NCI-H128 (cell line): Measurements from ENCODE around the gene TMEM181.
A peak's percentile ranks its signal among the peaks of the same experiment; 100 is the strongest.
"Not testable (repeated sequence)": the region's sequence is repeated elsewhere in the genome, so short reads cannot be mapped to it uniquely, and the experiment has no call there.

Source experiments
- DNase-seq: peaks from one replicate; lab custom pipeline; 2025; ENCODE audit not compliant: unreplicated experiment; lab: John Stamatoyannopoulos, UW

Gene TMEM181

GRCh38 chr6:158635427-158636073 is 75.7 kb downstream of the TMEM181 start:
- no peak for DNase-seq

GRCh38 chr6:158636778-158637177 is 76.9 kb downstream of the TMEM181 start:
- no peak for DNase-seq

GRCh38 chr6:158638324-158638854 is 78.5 kb downstream of the TMEM181 start:
- DNase-seq, result no peak

GRCh38 chr6:158639056-158639455 is 79.2 kb downstream of the TMEM181 start:
- no peak for DNase-seq

- no peak for DNase-seq
Observed at GRCh38 chr6:158640519-158640918, 80.6 kb downstream of the TMEM181 start.

GRCh38 chr6:158642097-158642601 is 82.3 kb downstream of the TMEM181 start:
- no peak for DNase-seq

GRCh38 chr6:158643836-158644230 is 83.9 kb downstream of the TMEM181 start:
- no peak for DNase-seq

- peak; percentile 89 for DNase-seq
Observed at GRCh38 chr6:158644231-158645063, 84.6 kb downstream of the TMEM181 start, which contains the start of gene DYNLT1. TSS of gene DYNLT1 (minus strand) at chr6:158644743. CDS start at chr6:158644708, 35 bp downstream.

- DNase-seq, result no peak
Observed at GRCh38 chr6:158645064-158646022, 85.5 kb downstream of the TMEM181 start.

- no peak for DNase-seq
Observed at GRCh38 chr6:158646023-158646910, 86.4 kb downstream of the TMEM181 start.

GRCh38 chr6:158647501-158647900 is 87.6 kb downstream of the TMEM181 start:
- no peak for DNase-seq

GRCh38 chr6:158648682-158649131 is 88.8 kb downstream of the TMEM181 start:
- DNase-seq, result no peak

GRCh38 chr6:158649289-158650143 is 89.6 kb downstream of the TMEM181 start, which contains the start of gene SYTL3:
TSS of gene SYTL3 (plus strand) at chr6:158650054. CDS start at chr6:158663269, 13,215 bp downstream.
- no peak for DNase-seq

GRCh38 chr6:158651981-158652737 is 92.3 kb downstream of the TMEM181 start:
- not testable (repeated sequence) for DNase-seq

- no peak for DNase-seq
Observed at GRCh38 chr6:158653577-158654354, 93.9 kb downstream of the TMEM181 start.

- no peak for DNase-seq
Observed at GRCh38 chr6:158654498-158654897, 94.6 kb downstream of the TMEM181 start.

GRCh38 chr6:158654960-158655489 is 95.1 kb downstream of the TMEM181 start:
- no peak for DNase-seq
